GM20000 (cell line): ENCODE results near the gene GPR3.

Experiments
- DNase-seq: peaks from one replicate; pipeline ENCODE4 v3.0.0; 2012; ENCODE audit warnings: low spot score
- TF ChIP-seq, protein P1 (sequence below): IDR thresholded peaks from 2 replicates; pipeline ENCODE4 v1.5.1; 2012; ENCODE audit warnings: mild to moderate bottlenecking, control low read depth; ENCODE audit errors: extremely low read depth, missing control alignments

The GPR3 gene

DNA sequence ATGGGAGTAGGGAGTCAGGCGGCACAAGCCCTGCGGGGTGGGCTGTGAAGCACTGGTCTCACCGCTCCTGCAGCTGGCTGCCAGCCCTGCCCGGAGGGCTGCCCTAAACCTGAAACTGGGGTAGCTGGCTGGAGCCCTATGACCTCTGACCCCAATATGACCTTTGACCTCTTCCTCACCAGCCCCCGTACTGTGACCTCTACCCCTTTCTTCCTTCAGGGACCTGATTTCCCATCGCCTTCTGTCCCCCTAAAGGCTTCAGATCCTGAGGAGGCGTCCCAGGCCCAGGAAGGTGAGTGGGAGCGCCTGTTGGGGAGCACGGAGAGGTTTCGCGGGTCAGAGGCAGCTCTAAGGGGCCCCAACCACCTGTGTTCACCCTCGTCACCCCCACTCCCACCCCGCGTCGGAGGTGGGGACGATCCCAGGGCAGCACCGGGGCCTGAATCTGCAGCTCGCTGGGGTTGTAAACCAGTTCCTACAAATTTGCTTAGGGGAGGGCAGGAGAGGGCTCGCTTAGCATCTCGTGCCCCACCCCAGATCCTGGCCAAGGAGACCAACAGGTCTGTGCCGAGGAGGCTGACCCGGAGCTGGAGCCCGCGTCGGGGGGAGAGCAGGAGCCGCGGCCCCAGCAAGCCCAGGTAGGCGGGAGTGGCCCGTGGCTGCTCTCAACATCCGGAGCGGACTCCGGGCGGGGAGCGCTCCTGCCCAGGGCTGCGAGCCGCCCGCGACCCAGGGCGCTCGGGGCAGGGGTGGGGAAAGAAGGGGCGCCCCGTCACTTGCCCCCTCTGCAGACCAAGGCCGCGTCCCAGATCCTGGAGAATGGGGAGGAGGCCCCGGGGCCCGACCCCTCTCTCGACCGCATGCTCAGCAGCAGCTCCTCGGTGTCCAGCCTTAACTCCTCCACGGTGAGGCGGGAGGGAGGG lies 43.3 kb upstream of the GPR3 start:
- no peak for DNase-seq
- TF ChIP-seq, protein P1, sequence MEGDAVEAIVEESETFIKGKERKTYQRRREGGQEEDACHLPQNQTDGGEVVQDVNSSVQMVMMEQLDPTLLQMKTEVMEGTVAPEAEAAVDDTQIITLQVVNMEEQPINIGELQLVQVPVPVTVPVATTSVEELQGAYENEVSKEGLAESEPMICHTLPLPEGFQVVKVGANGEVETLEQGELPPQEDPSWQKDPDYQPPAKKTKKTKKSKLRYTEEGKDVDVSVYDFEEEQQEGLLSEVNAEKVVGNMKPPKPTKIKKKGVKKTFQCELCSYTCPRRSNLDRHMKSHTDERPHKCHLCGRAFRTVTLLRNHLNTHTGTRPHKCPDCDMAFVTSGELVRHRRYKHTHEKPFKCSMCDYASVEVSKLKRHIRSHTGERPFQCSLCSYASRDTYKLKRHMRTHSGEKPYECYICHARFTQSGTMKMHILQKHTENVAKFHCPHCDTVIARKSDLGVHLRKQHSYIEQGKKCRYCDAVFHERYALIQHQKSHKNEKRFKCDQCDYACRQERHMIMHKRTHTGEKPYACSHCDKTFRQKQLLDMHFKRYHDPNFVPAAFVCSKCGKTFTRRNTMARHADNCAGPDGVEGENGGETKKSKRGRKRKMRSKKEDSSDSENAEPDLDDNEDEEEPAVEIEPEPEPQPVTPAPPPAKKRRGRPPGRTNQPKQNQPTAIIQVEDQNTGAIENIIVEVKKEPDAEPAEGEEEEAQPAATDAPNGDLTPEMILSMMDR = no peak

GRCh38 chr1:27349784-27350662 lies 42.4 kb upstream of the GPR3 start:
- DNase-seq = no peak
- TF ChIP-seq, protein P1 = no peak

DNA sequence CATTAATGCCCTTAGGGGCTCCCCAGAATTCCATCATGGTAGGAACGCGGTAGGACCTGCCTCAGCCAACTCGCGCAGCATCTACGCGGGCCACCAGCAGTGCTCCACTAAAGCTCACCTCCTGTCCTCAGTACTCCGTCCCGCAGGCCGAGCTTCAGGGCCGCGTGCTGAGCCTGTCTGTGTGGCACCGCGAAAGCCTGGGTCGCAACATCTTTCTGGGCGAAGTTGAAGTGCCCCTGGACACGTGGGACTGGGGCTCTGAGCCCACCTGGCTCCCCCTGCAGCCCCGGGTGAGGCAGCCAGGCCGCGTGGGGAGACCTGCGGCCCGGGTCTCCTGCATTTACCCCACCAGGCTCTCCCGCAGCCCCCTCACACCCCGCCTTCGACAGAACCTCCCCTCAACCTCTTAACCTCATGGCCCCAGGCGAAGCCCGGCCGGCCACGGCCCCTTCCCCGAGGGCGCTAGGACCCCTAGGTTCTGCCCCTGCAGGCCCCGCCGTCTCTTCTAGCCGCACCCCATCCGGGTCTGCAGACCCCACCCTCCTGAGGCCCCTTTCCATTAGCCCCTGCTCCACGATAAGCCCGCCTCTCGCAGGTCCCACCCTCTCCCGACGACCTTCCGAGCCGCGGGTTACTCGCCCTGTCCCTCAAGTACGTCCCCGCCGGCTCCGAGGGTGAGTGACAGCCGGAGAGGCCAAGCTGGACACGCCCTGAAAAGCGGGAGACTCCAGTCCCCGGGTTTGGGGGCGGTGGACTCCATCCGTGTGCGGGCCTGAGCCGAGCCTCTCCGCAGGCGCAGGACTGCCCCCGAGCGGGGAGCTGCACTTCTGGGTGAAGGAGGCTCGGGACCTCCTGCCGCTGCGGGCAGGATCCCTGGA lies 41.5 kb upstream of the GPR3 start:
- no peak for DNase-seq
- TF ChIP-seq, protein P1 = no peak

GRCh38 chr1:27351541-27352107 lies 40.8 kb upstream of the GPR3 start:
- TF ChIP-seq, protein P1 = no peak
- DNase-seq = no peak

DNA sequence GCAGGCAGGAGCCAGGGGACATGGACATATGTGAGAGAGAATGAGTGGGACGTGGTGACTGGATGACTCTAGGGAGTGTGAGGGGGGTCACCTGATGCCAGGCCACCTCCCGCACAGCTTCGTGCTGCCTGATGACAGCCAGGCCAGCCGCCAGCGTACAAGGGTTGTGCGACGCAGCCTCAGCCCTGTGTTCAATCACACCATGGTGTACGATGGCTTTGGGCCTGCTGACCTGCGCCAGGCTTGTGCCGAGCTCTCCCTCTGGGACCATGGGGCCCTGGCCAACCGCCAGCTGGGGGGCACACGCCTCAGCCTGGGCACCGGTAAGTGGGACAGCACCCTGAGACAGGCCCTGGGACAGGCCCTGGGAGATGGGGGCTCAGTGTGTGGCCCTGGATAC lies 39.3 kb upstream of the GPR3 start:
- DNase-seq = no peak
- TF ChIP-seq, protein P1 = no peak

DNA sequence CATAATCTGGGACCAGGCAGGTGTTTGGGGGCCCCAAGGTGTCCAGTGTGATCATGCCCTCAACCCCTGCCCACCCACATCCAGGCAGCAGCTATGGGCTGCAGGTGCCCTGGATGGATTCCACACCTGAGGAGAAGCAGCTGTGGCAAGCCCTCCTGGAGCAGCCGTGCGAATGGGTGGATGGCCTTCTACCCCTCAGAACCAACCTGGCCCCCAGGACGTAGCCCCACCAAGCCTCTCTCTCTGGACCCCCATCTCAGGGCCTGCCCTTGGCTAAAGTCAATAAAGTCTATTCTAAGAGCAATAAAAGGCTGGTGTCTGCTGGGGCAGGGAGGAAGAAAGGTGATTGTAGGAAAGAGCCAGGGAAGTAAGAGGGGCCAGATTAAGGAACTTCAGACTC lies 38.8 kb upstream of the GPR3 start:
- DNase-seq = no peak
- TF ChIP-seq, protein P1 = no peak
